HAP-1 (cell line): ENCODE measurements around the gene FLRT3.

Experiments
- DNase-seq, 2 experiments: peaks; one replicate each; pipeline ENCODE4 v3.0.0-alpha.2; 2016 to 2020; ENCODE audit warnings: low spot score in 2 of 2
- H3K27me3 ChIP-seq: fragments of 250-450 bp; sonication (Bioruptor Pico); 2 replicates; pipeline ENCODE4 v1.5.1; 2020; ENCODE audit warnings: low read depth, mild to moderate bottlenecking, moderate library complexity
- H3K36me3 ChIP-seq: fragments of 250-450 bp; sonication (Bioruptor Pico); replicated peaks from 2 replicates; pipeline ENCODE4 v1.5.1; 2020; ENCODE audit warnings: mild to moderate bottlenecking
- H3K4me1 ChIP-seq: fragments of 250-450 bp; sonication (Bioruptor Pico); 2 replicates; pipeline ENCODE4 v1.5.1; 2020; ENCODE audit warnings: mild to moderate bottlenecking
- H3K4me3 ChIP-seq: fragments of 250-450 bp; sonication (Bioruptor Pico); 2 replicates; pipeline ENCODE4 v1.5.1; 2020; ENCODE audit warnings: mild to moderate bottlenecking, moderate library complexity
- H3K9me3 ChIP-seq: fragments of 250-450 bp; sonication (Bioruptor Pico); 2 replicates; pipeline ENCODE4 v1.5.1; 2020; ENCODE audit warnings: mild to moderate bottlenecking, moderate library complexity
- in situ Hi-C: fragments of 300-500 bp; cut with MboI; formaldehyde crosslinking; loops from 3 replicates; pipeline ENCODE4 v1.14.3; 2020; ENCODE audit warnings: low sequenced_read_pairs, inconsistent platforms, mixed read lengths

FLRT3 gene

DNA sequence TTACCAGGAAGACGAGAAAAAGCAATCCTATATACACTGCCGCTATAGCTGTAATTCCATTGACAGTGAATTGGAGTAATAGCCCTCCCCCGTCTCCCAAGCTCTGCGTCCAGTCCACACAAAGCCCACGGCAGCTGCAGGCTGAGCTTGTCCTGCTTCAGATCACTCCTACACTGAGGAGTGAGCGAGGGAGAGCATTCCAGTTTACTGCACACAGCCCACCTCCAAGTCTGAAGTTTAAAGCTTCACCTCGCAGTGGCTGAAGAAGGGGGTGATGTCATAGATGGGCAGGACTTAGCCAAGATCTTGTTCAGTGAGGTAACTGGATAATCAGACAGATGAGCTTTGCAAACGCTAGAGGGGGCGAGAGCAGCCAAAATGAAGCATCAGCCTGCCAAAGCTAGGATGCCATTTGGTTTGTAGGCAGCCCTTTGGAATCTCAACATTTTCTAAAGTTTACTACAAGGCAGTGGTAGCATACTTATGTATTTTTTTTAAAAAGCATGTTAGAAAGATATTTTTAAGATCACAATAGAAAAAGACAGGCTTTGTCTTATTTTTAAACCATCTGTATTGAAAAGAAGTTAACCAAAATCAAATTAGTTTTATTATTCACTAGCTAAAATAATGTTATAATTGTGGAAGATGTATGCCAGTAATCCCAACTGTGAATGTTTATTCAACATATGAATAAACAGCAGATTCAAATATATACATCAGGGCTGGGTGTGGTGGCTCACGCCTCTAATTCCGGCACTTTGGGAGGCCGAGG, at the start of gene FLRT3:
Gene FLRT3 (minus strand): TSS at position 213 of the 772 bp plus-strand sequence. CDS start 10,106 bp downstream, outside the sequence.
- Histone ChIP-seq H3K4me3 (no peak within 1 kb of the TSS), H3K27me3 (peaks cover 13% of the 10 kb centered on the region), H3K36me3 (no peaks in the 10 kb centered on the region), H3K9me3 (no peaks in the 10 kb centered on the region), H3K4me1 (no peaks in the 10 kb centered on the region)
- DNase-seq = peak; percentile 62 to 66
- in situ Hi-C loops = no loop called here

DNA sequence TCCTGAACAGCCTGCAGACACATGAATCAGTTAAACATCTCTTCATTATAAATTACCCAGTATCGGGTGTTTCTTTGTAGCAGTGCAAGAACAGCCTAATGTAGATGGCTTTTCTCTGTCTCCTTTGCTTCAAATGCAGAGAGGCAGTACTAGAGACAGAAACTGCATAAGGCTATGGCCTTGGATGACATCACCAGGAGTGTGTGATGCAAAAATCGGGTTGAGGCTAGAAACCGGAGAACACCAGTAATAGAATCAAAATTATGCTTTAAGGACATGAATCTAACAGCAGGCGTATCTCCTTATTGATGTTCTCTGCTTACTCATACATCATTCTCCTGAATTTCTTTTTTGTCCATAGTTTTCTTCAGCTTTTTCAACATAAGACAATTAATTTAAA, 49.3 kb upstream of the FLRT3 start:
- Histone ChIP-seq H3K4me1 (no peaks in the 10 kb centered on the region), H3K4me3 (no peak overlapping the region), H3K9me3 (no peaks in the 10 kb centered on the region), H3K27me3 (no peaks in the 10 kb centered on the region; the same call in 1 of the 2 replicates), H3K36me3 (no peaks in the 10 kb centered on the region)
- no peak for DNase-seq
- in situ Hi-C loops = no loop called here

DNA sequence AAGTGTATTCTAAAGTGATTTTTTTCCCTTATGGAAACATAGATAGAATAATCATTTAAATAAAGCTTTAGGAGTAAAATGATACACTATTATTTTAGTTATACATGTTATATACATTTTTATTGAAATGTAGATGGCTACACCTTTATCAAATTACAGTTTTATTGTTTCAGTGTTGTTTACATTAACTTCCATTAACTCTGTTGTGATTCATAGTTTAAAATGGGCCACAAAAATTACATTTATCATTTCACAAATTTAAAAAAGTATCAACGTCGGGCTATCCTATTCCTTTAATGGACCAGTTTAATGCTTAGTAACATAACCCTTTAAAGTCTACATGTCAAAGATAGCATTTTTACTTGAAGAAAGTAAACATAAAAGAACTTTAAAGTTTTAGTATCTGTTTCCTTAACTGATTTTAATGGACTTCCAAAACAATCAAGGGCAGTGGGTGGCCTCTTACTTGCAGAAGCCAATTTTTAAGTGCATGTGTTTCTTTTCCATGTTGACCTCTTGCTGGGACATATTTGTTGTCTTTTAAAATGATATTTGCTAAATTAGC, 47.8 kb upstream of the FLRT3 start:
- in situ Hi-C loops = no loop called here
- DNase-seq = no peak
- Histone ChIP-seq H3K9me3 (no peaks in the 10 kb centered on the region), H3K27me3 (no peaks in the 10 kb centered on the region; the same call in 1 of the 2 replicates), H3K4me3 (no peak overlapping the region), H3K4me1 (no peaks in the 10 kb centered on the region), H3K36me3 (no peaks in the 10 kb centered on the region)

DNA sequence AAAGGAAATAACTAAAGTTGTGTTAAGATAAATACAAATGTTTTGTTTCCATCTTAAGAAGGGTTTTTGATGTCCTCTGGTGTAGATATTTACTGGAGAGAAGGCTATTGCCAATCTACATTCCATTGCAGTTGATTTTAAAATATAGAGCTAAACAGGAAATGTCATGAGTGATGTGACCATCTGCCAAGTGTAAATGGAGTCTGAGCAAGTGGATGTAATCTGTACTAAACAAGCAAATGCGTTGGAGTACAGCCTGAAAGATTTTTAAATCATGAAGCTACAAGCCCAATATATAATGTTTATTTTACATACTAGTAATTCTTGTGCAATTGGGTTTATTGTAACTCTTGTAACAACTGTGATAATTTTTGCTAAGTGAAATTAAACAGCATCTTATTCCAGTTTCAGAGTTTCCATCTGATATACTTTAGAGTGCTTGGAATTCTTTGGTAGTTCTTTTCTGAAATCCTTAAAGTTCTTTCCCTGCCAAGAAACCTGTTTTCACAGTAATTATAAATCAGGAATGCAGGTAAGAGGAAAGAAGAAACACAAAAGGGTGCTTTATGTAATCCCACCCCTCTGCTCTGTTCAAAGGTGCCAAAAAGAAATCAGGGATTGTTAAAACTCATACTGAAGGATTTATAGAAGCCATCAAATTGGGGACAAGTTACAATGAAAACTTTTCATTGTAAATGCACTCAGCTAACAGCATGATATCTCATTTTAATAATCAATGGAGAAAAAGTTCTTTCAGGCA, 47.2 kb upstream of the FLRT3 start:
- in situ Hi-C loops = no loop called here
- Histone ChIP-seq H3K27me3 (no peaks in the 10 kb centered on the region; the same call in 1 of the 2 replicates), H3K9me3 (no peaks in the 10 kb centered on the region), H3K4me1 (no peaks in the 10 kb centered on the region), H3K4me3 (no peak overlapping the region), H3K36me3 (no peaks in the 10 kb centered on the region)
- no peak for DNase-seq

DNA sequence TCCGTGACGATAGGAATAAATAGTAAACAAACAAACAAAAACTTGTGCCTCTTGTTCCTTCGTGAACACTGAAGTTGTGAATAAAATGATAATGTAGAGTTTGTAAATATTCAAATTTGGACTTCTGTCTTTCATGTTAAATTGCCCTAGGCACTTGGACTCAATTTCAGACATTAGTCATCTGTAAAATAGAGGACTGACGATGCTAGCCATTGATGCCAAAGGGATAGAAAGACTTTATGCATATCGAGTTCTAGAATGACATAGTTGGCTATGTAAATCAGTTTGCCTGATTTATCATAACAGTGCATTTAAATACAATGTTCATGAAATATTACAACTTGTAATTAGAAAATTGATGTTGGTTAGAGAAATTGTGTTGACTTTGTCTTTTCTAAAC, 45.9 kb upstream of the FLRT3 start:
- in situ Hi-C loops = no loop called here
- no peaks in the 10 kb centered on the region for H3K9me3 ChIP-seq

DNA sequence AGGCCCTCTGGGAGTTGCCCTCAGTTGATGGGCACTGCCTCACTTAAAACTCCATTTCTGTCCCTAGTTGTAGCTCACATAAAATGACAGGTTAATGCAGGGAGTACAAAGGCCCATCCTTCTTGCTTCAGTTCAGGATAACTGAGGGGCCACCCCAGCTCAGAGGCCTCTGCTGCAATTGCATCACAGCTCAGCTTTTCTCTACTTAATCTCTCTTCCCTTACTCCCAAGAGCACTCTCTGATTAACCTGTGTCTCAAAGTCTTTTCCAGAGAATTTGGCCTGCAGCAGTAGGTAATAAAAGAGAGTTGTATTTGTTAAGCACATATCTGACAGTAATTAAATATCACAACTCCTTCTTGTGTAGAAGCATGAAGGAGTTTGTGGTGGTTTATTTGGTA, 40.9 kb upstream of the FLRT3 start:
- no peaks in the 10 kb centered on the region for H3K27me3 ChIP-seq
- in situ Hi-C loops = no loop called here
- H3K36me3 ChIP-seq = no peaks in the 10 kb centered on the region
- no peaks in the 10 kb centered on the region for H3K4me1 ChIP-seq
- H3K9me3 ChIP-seq = no peaks in the 10 kb centered on the region
- H3K4me3 ChIP-seq = no peak overlapping the region
- DNase-seq = no peak

More for the DNA sequence above, 45.9 kb upstream of the FLRT3 start:
- Histone ChIP-seq H3K4me1 (no peaks in the 10 kb centered on the region), H3K4me3 (no peak overlapping the region), H3K27me3 (no peaks in the 10 kb centered on the region; the same call in 1 of the 2 replicates), H3K36me3 (no peaks in the 10 kb centered on the region)
- no peak for DNase-seq

DNA sequence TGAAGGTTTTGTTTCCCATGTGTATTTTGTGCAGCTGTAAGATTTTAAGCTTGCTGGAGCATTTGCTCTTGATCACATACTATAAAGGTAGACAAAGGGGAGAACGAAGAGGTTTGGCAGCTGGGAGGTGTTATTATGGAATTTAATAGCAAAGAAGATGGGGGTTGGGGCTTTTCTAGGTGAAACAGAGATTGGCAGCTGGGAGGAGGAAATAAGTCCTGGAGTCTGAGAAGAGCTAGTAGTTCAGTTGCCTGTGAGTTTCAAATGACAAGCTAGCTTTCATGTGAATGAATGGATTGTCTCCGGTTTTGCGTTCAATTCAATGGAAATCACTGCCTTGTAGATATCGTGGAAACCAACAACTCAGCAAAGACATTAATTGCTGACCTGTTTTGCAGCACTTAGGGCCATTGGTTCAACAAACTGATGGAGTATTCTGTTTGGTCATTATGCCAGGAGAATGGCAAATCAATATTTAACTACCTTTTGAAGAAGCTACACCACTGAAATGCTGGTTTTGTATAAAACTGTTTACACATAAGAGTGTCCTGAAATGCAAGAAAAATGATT, 38.1 kb upstream of the FLRT3 start:
- Histone ChIP-seq H3K36me3 (no peaks in the 10 kb centered on the region), H3K4me3 (no peak overlapping the region), H3K27me3 (no peaks in the 10 kb centered on the region), H3K9me3 (no peaks in the 10 kb centered on the region), H3K4me1 (no peaks in the 10 kb centered on the region)
- no peak for DNase-seq
- in situ Hi-C loops = no loop called here

DNA sequence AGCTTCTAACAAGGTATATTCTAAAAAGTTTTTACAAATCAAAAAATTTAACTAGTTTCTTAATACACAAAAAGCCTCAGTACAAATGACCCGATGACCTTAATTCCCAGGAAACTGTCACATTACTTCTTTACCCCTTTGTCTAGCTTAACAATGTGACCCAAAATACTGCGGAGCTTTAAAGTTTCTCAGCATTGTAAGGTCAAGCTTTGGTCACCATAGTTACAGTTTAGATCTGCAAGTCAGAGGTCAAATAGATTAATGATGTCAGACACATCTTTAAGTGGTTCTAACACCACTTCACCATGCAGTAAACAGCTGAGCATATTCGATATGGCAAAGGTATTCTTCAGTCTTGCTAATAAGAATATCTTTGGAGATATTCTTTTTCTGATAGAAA, 36.8 kb upstream of the FLRT3 start:
- Histone ChIP-seq H3K4me1 (no peaks in the 10 kb centered on the region), H3K27me3 (no peaks in the 10 kb centered on the region), H3K9me3 (no peaks in the 10 kb centered on the region), H3K36me3 (no peaks in the 10 kb centered on the region), H3K4me3 (no peak overlapping the region)
- DNase-seq = no peak
- in situ Hi-C loops = no loop called here

DNA sequence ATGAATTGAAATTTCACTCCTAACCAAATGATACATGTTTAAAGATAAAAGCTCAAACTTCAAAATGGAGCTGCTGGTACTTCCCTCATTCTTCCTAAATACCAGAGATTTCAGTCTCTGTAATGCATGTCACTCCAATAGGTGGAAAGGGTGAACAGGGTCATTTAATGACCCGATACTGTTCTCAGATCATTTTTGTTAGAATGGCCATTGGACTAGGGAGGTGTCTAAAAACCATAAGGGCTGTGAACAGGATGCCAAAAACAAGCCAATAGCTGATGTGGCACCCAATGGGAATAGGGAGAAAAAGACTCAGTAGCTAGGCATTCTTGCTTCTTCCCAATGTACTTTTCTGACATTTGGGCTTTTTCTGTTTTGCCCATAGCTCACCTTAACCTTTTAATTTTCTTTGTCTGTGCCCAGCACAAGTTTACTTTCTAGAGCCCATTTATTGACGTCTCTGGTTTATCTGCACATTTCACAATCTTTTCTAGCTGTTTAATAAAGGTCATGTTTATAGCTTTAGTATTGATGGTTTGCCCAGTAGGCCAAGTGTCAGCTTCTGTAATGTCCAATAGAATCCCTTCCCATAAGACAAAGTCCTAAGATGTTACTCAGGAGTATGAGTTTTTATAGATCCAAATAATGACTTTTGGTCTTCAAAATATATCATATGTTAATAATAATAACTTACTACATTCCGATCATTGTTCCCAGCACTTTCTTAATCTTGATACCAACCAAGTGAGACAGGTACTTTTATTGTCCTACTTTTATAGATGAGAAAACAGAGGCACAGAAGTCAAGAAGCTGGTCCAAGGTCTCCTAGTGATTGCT, 24.3 kb upstream of the FLRT3 start:
- Histone ChIP-seq H3K27me3 (no peaks in the 10 kb centered on the region), H3K9me3 (no peaks in the 10 kb centered on the region), H3K4me3 (no peak overlapping the region), H3K36me3 (no peaks in the 10 kb centered on the region), H3K4me1 (no peaks in the 10 kb centered on the region)
- DNase-seq = no peak
- in situ Hi-C loops = no loop called here

DNA sequence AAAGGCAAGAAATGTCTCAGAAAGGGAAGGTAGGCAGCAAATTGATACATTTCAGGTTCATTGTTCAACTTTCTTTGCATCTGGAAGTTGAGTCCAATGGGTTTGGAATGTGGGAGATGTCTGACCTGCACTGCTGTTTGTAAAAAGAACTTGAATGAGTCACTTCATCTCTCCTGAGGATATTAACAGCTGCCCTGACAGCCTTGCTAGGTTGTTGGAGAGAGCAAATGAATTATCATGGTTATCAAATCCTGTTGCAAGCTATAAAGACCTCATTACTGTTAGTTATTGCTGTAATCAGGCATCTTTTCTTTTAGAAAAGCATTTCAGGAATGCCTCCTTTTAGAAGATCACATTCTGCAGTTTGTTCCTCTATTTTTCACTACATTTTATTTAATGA, 23.0 kb upstream of the FLRT3 start:
- in situ Hi-C loops = no loop called here
- no peaks in the 10 kb centered on the region for H3K36me3 ChIP-seq
- H3K27me3 ChIP-seq = no peaks in the 10 kb centered on the region
- no peak overlapping the region for H3K4me3 ChIP-seq
- H3K4me1 ChIP-seq = no peaks in the 10 kb centered on the region
- DNase-seq = no peak
- H3K9me3 ChIP-seq = no peaks in the 10 kb centered on the region

DNA sequence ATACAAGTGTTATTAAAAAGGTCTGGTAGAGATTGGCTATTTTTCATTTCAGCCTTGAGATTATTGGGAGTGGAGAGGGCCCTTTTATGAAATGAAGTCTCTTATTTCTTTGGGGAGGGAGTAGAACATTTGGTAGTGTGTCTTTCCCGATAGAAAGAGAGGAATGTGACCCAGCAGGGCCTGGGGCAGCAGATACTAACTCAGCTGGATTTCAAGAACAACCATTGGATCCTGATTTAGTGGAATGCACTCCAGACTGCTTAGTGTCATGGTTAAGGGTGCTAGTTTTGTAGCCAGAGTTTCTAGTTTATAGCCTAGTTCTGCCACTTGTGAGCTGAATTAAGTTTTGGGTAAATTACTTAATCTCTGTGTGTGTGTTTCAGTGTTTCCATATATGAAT, 18.4 kb upstream of the FLRT3 start:
- no peak overlapping the region for H3K4me3 ChIP-seq
- no peaks in the 10 kb centered on the region; the same call in 1 of the 2 replicates for H3K27me3 ChIP-seq
- in situ Hi-C loops = no loop called here
- DNase-seq = no peak
- no peaks in the 10 kb centered on the region for H3K9me3 ChIP-seq
- no peaks in the 10 kb centered on the region for H3K4me1 ChIP-seq
- no peaks in the 10 kb centered on the region for H3K36me3 ChIP-seq

DNA sequence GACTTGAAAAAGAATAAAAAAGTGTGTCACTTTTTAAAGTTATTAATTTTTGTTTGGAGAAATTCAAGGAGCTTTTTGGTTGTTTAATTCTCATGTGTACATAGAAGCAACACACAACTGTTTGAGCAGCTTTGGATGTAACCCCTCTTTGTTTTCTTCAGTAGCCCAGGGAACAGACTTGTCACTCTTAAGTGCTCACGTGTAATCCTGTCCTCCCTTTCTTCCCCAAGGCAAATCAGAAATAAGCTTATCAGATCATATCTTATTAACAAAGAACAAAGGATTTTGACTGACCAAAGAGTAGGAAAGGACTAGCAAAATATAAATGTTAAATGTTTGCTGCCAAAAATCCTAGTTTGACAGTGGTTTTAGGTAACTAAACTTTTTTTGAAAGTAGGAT, 7.3 kb upstream of the FLRT3 start:
- no peak overlapping the region for H3K4me3 ChIP-seq
- H3K9me3 ChIP-seq = no peaks in the 10 kb centered on the region
- DNase-seq = no peak
- H3K36me3 ChIP-seq = no peaks in the 10 kb centered on the region
- no peaks in the 10 kb centered on the region for H3K4me1 ChIP-seq
- in situ Hi-C loops = no loop called here
- no peaks in the 10 kb centered on the region for H3K27me3 ChIP-seq

DNA sequence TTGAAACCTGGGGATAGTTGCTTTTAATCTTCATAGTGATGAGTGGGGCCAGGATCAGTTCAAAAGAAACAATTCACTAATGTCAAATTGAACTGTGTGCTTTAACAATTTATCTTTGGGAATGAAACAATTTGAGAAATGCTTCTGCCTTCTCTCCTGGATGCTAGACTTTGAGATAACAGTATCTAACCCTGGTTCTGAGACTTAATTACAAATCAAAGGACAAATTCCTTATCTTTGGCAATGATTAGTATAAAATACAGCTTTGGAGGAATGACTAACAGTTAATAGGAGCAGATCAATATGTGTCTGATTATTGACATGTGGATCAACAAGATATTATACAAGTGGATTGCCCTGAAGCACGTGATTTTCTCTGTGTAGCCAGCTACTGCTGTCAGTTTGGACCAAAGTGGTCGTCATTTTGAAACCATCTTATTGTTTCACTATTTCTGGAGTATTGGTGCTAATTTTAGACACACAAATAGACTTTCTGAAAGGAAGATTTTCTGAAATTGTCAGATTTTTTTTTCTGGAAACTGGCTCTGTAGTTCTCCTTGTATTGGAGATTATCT, 6.2 kb upstream of the FLRT3 start:
- in situ Hi-C loops = no loop called here
- no peaks in the 10 kb centered on the region for H3K27me3 ChIP-seq
- H3K36me3 ChIP-seq = no peaks in the 10 kb centered on the region
- no peaks in the 10 kb centered on the region for H3K4me1 ChIP-seq
- no peak overlapping the region for H3K4me3 ChIP-seq
- no peak for DNase-seq
- H3K9me3 ChIP-seq = no peaks in the 10 kb centered on the region
